ENCODE measurements around the gene SLC23A3.

Gene SLC23A3

GRCh38 chr2:219215871-219216534, 46.2 kb upstream of the SLC23A3 start:
- TF ChIP-seq POLR2AphosphoS5 (IDR thresholded peaks at IDR 0.05; ENCODE audit: low read depth, low read length) (no peak), SIN3A (IDR thresholded peaks at IDR 0.05; ENCODE audit: borderline replicate concordance, insufficient read depth, low read length) (no peak)

DNA sequence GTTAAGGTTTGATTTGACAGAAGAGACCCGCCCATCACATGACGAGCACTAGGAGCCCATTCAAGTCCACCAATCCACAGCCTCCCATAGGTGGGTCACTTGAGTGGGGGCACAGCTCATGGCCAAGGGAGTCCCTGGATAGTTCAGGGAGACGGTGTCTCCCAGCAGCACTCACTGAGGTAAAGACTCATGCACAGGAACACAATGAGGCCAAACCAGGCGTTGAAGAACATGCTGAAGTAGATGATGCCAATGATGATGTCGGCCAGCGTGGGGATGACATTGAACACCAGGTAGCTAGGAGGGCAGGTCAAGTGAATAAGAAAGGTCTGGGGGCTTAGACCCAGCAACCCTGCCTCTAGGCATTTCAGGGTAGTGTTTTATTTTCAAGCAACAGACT, 45.0 kb upstream of the SLC23A3 start:
- TF ChIP-seq POLR2AphosphoS5 (IDR thresholded peaks at IDR 0.05; ENCODE audit: low read depth, low read length) (no peak), TAF1 (IDR thresholded peaks at IDR 0.05; ENCODE audit: borderline replicate concordance, insufficient read depth, low read length) (no peak), FOXP2 (optimal IDR thresholded peaks at IDR 0.05; ENCODE audit: borderline replicate concordance, extremely low read depth, extremely low read length, insufficient read depth) (no peak), REST (IDR thresholded peaks at IDR 0.05; ENCODE audit: insufficient read depth in 1 of 2, low read depth in 2 of 2, low read length in 2 of 2) (no peak), SIN3A (IDR thresholded peaks at IDR 0.05; ENCODE audit: borderline replicate concordance, insufficient read depth, low read length) (no peak)

DNA sequence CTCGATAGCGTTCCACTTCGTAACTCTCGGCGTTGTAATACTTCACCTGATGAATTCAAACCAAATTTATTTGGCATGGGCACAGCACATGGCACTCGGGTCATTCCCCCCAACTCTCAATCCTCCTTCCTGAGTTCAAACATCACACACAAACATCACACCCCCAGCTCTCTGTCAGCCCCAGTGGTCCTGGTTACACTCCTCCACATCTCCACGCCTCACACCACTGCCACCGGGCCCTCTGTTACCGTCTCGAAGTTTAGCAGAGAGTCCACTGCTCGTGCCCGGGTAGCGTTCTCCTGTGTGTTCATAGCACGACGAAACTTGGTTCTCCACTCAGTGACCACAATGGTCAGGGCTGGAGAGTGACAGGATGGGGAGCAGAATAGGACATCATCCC, 44.3 kb upstream of the SLC23A3 start:
- TF ChIP-seq REST (IDR thresholded peaks at IDR 0.05; ENCODE audit: insufficient read depth in 1 of 2, low read depth in 2 of 2, low read length in 2 of 2) (no peak), TAF1 (IDR thresholded peaks at IDR 0.05; ENCODE audit: borderline replicate concordance, insufficient read depth, low read length) (no peak), FOXP2 (optimal IDR thresholded peaks at IDR 0.05; ENCODE audit: borderline replicate concordance, extremely low read depth, extremely low read length, insufficient read depth) (no peak), POLR2AphosphoS5 (IDR thresholded peaks at IDR 0.05; ENCODE audit: low read depth, low read length) (no peak), SIN3A (IDR thresholded peaks at IDR 0.05; ENCODE audit: borderline replicate concordance, insufficient read depth, low read length) (no peak)

DNA sequence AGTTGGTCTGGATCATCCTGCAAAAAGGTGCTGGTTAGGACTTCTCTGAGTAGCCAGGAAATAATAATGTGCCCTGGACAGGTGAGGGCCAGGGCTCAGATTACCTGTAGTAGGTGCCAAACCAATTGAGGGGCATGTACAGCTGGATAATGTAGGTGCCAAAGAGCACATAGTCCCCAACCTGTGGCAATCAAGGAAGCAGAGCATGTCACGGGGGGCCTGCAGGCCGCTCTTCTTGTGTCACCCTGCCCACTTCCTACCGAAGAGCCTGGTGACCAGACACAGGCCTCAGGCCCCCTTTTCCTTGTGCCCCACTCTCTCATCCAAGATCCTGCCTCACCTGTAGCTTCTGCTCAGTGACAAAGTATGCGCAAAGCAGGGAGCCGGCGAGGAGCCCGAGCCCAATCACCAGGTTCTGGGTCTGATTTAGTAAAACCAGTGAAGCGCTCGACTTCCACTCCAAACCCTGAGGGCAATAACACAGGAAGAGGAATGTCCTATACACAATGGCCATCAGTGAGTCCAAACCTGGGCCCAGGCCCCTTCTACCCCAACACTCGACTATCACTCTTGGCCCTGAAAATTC, 43.8 kb upstream of the SLC23A3 start:
- no peak for TF ChIP-seq FOXP2 (optimal IDR thresholded peaks at IDR 0.05; ENCODE audit: borderline replicate concordance, extremely low read depth, extremely low read length, insufficient read depth)

- no peak for TF ChIP-seq TAF1 (IDR thresholded peaks at IDR 0.05; ENCODE audit: borderline replicate concordance, insufficient read depth, low read length)
- no peak for TF ChIP-seq POLR2AphosphoS5 (IDR thresholded peaks at IDR 0.05; ENCODE audit: low read depth, low read length)
- TF ChIP-seq FOXP2 (optimal IDR thresholded peaks at IDR 0.05; ENCODE audit: borderline replicate concordance, extremely low read depth, extremely low read length, insufficient read depth): no peak
- TF ChIP-seq REST (IDR thresholded peaks at IDR 0.05; ENCODE audit: insufficient read depth in 1 of 2, low read depth in 2 of 2, low read length in 2 of 2): no peak
- TF ChIP-seq SIN3A (IDR thresholded peaks at IDR 0.05; ENCODE audit: borderline replicate concordance, insufficient read depth, low read length): no peak
These were observed 43.2 kb upstream of the SLC23A3 start for GRCh38 chr2:219213026-219213415.

GRCh38 chr2:219210886-219211362, 41.1 kb upstream of the SLC23A3 start:
- no peak for TF ChIP-seq FOXP2 (optimal IDR thresholded peaks at IDR 0.05; ENCODE audit: borderline replicate concordance, extremely low read depth, extremely low read length, insufficient read depth)
- no peak for TF ChIP-seq TAF1 (IDR thresholded peaks at IDR 0.05; ENCODE audit: borderline replicate concordance, insufficient read depth, low read length)
- no peak for TF ChIP-seq POLR2AphosphoS5 (IDR thresholded peaks at IDR 0.05; ENCODE audit: low read depth, low read length)
- no peak for TF ChIP-seq SIN3A (IDR thresholded peaks at IDR 0.05; ENCODE audit: borderline replicate concordance, insufficient read depth, low read length)
- TF ChIP-seq REST (IDR thresholded peaks at IDR 0.05; ENCODE audit: insufficient read depth in 1 of 2, low read depth in 2 of 2, low read length in 2 of 2): no peak

All from PFSK-1 (cell line).